GM19043 (cell line): ENCODE data around the gene FBXO42.
"Not testable (repeated sequence)": the region's sequence is repeated elsewhere in the genome, so short reads cannot be mapped to it uniquely, and the experiment has no call there.

Source experiments
- ATAC-seq: cut with Tn5 transposase; IDR thresholded peaks from one replicate; pipeline ENCODE4 v1.9.1; 2021; ENCODE audit warnings: low read depth; ENCODE audit not compliant: unreplicated experiment

Gene FBXO42

GRCh38 chr1:16372535-16373285 lies 20.4 kb upstream of the FBXO42 start:
- no peak for ATAC-seq

GRCh38 chr1:16371725-16372124 lies 19.4 kb upstream of the FBXO42 start:
- ATAC-seq = no peak

DNA sequence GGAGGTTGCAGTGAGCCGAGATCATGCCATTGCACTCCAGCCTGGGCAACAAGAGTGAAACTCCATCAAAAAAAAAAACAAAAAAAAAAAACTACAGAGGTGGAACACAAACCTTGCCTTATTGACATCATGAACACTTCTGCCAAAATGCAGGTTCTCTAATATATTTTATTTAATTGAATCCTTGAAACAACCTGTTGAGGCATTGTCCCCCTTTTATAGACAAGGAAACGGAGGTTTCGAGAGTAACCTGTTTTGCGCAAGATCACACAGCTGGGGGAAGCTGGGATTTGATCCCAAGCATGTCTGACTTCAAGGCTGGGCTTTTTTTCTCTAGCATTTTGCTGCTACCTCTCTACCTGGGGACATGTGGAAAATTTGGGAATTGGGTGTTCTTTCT lies 17.5 kb upstream of the FBXO42 start:
- ATAC-seq = no peak

DNA sequence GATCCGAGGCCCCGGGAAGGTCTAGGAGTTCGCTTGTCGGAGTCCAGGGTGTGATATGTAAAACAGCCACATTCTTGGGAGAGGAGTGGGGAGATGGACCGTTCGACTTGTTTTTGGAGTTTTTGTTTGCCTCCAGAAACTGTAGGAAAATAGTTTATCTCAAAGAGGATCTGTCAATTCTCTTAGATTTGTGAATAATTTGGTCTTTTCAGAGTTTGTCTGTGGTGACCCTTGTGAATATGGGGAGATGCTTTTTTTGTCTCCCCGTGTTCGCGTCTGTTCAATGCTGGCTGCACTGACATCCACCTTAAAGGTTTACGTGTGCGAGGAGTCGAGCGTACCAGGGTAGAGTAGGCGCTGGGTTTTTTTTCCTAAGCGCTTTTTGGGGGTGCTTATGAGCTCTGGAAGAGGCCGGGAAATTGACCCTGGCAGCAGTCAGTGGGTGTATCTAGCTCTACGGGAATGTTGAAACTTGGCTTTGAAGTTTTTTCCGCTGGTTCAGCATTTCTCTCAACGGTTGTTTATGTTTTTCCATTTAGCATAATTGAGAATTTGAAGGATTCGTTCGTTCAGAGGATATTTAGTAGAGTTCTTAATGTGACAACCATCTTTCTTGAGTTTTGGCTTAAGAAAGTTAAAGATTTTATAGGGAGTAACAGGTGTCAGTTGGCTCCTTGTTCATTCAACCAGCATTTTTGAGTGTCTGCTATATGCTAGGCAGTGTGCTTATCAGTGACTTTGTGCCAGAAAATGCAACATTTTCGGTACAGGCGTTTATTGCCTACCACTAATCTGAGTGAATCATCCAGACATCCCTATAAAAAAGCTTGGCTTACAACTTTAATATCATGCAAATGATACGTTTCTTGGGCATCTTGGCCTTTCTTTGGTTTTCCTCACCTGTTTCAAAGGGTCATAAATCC lies 15.9 kb upstream of the FBXO42 start:
- no peak for ATAC-seq

DNA sequence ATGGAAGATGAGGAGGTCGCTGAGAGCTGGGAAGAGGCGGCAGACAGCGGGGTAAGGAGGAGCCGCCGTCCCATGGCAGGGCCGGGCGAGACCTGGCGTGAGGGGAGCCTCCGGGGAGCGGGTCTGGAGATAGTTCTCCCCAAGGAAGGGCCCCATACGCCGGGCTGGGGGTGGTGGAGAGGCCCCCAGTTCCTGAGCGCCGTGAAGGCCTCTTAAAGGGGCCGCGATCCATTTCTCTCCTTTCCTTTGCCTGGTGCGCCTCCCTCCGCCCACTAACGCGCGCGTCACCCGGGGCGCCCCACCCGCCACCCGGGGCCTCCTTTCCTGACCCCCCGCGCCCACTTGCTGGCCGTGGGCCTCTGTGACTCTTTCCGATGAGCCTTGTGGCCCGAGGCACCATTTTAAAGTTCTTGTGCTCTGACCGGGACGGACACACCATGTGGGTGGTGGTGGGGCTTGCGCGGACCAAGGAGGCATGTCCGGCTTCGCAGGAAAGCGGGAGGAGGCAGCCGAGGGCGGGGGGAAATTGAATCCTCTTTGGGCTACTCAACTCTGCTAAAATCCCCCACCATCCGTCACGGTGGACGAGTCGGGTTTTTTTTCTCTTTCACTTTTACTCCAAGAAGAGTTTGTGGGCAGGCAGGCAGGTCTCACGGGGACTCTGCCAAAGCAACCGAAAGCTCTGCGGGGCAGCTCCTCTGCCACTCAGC lies 15.1 kb upstream of the FBXO42 start:
- peak; percentile 45 for ATAC-seq

DNA sequence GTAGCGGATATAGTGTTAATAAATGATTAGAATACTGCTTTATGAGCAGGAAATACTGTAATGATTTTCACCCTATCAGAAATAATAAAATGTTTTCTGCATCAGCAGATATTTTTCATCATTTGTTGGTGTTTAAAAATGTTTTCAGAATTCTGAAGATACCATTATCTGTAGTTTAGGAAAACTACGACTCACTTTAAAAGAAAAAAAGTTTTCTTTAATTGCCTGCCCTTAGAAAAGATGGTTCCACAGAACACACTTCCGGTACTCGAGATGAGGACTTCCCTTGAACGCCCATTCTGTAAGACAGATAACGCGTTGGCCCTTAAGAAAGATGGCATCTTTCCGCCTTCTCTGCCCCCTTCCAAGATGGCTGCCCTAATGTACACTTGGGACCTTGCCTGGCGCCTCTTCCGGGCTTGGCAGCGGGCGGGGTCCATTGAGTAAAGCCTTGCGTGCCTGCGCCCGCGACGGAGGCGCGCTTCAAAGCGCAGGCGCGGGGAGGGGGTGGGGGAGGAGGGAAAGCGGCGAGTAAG lies 14.5 kb upstream of the FBXO42 start, which contains the start of gene SZRD1:
Gene SZRD1 (plus strand): TSS at position 521 of the 536 bp plus-strand sequence. CDS start 16 bp downstream, outside the sequence.
- peak; percentile 75 for ATAC-seq

DNA sequence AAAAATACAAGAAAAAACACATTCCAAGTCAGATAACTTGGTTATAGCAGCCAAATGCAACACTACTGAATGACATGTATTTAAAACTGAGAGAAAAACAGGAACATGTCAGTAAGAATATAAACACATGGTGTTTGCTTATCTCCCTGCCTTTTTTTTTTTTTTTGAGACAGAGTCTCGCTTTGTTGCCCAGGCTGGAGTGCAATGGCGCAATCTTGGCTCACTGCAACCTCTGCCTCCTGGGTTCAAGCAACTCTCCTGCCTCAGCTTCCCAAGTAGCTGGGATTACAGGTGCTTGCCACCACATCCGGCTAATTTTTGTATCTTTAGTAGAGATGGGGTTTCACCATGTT lies 12.8 kb upstream of the FBXO42 start:
- not testable (repeated sequence) for ATAC-seq

- ATAC-seq = no peak
These were observed 4.6 kb upstream of the FBXO42 start for GRCh38 chr1:16356867-16357266.

DNA sequence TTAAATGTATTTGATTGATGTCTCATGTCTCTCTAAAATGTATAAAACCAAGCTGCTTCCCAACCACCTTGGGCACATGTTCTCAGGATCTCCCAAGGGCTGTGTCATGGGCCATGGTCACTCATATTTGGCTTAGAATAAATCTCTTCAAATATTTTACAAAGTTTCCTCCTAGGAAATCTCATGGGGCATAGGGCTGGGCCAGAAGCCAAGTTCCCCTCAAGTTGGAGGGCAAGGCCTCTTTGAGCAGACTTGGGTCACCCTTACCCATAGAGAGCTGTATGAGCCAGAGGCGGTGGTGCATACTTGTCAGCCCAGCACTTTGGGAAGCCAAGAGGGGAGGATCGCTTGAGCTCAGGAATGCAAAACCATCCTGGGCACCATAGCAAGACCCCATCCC lies 2.3 kb upstream of the FBXO42 start:
- no peak for ATAC-seq

DNA sequence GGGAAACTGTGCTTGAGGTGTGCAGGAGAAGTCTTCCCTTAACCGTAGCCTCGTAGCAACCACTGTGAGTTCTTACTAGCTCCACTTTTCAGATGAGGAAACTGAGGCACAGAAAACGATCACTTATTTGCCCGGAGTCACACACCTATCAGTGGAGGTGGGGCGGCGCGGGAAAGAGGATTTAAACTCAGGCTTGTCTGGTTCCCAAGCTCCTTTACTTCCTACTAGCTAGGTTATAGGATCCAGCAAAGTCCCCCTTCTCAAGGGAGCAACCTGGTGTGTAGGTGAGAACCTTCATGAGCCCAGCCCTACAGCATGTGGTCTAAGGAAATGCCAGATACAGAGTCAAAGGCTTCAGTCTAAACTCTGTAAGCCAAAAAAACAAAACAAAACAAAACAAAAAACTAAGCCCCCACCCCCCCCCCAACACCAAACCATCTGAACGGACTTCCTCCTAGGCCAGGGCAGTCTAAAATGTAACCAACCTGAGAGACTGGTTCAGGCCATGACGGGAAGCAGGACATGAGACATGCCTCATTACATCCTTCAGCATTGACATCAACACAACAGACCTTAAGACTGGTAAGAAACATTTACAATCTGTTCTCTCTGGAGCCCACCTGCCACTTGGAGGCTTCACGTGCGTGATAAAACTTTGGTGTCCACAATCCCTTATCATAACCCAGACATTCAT lies 709 bp upstream of the FBXO42 start:
- no peak for ATAC-seq

- no peak for ATAC-seq
These were observed 755 bp downstream of the FBXO42 start for GRCh38 chr1:16351456-16351993.

DNA sequence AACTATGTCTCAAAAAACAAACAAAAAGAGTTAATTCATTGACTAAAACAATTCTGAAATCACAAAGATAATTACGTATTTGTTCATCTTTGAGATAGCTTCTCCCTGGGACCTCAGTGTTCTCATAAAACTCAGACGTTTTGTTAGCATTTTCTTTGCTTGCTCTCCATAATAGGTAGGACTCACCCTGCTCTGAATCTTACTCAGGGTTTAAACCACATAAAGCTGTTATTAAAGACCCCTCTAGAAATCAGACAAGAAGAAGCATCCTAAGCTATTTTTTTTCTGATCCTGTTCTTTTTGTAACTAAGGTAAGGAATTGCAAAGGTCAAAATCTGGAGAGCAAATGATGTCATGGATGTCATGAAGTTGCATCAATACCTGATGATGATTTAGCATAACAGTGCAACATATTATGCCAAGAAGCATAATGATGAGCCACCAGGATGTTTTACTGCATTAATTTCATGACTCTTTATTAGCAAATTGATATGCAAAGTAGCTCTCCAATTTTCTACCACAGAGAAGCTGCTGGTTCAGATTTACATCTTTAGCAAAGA lies 2.4 kb downstream of the FBXO42 start:
- no peak for ATAC-seq

- no peak for ATAC-seq
These were observed 3.7 kb downstream of the FBXO42 start for GRCh38 chr1:16348414-16349182.

DNA sequence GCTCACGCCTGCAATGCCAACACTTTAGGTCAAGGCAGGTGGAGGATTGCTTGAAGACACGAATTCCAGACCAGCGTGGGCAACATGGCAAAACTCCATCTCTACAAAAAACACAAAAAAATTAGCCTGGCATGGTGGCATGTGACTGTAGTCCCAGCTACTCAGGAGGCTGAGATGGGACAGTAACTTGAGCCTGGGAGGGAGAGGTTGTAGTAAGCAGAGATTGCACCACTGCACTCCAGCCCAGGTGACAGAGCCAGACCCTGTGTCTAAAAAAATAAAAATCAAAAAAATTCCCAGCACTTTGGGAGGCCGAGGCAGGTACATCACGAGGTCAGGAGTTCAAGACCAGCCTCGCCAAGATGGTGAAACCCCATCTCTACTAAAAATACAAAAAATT lies 9.0 kb downstream of the FBXO42 start:
- ATAC-seq = not testable (repeated sequence)

DNA sequence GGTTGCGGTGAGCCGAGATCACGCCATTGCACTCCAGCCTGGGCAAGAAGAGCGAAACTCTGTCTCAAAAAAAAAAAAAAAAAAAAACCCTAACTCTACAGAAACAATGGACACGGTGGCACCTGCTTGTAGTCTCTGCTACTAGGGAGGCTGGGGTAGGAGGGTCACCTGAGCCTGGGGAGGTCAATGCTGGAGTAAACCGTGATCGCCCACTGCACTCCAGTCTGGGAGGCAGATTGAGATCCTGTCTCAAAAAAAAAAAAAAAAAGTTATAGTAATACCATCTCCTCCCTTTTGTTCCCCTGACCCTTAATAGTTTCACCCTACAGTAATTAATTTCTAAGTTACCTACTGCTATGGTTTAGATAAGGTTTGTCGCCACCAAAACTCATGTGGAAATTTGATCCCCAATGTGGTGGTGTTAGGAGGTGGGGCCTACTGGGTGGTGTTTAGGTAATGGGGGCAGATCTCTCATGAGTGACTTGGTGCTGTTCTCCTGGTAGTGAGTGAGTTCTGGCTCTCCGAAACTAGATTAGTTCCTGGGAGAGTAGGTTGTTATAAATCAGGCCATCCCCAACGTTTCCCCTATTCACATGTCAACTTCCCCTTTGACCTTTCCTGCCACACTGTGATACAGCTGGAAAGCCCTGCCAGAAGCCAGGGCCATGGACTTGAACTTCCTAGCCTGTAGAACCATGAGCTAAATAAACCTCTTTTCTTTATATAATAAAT lies 9.8 kb downstream of the FBXO42 start:
- ATAC-seq = no peak

- no peak for ATAC-seq
These were observed 11.6 kb downstream of the FBXO42 start for GRCh38 chr1:16340673-16341072.

DNA sequence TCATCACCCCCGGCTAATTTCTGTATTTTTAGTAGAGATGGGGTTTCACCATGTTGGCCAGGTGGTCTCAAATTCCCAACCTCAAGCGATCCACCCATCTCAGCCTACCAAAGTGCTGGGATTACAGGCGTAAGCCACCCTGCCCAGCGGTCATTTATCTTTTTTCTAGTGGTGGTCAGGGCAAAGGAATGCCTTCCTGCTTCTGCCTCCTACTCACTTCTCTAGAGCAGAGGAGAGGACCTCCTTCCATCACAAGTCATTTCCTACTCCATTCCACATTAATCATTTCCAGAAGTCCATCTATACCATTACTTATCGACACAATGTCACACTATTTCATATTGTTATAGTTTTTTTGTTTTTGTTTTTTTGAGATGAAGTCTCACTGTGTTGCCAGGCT lies 13.3 kb downstream of the FBXO42 start:
- ATAC-seq = no peak

- ATAC-seq = no peak
These were observed 17.5 kb downstream of the FBXO42 start for GRCh38 chr1:16334655-16335340.
